Stomach (tissue), 9 donors: ENCODE measurements around the gene STAT1. TPM values are rescaled to one million over a fixed set of nuclear protein-coding genes. Genes with fewer than 3 reads are reported as not detected.

ENCODE experiments used
- DNase-seq, 2 donors: peaks; one replicate each; pipeline versions ENCODE4 v3.0.0 to v3.0.0-alpha.2; 2013 to 2019
- H3K27ac ChIP-seq, 5 donors: fragments of 200-600 bp in 4 of 5; sonication (generic) in 4 of 5; one replicate each; pipeline ENCODE4 v1.5.1; 2013 to 2019; ENCODE audit warnings: mild to moderate bottlenecking in 1 of 5, moderate library complexity in 1 of 5
- H3K27me3 ChIP-seq, 3 donors: fragments of 200-600 bp; sonication (generic); one replicate each; pipeline ENCODE4 v1.5.1; 2017 to 2019; ENCODE audit warnings: mixed run types in 1 of 3
- H3K36me3 ChIP-seq, 4 donors: fragments of 200-600 bp; sonication (generic); 1 replicate in 3 of 4; 2 replicates in 1 of 4; pipeline ENCODE4 v1.5.1; 2016 to 2019
- H3K4me1 ChIP-seq, 4 donors: fragments of 200-600 bp; sonication (generic); one replicate each; pipeline ENCODE4 v1.5.1; 2016 to 2019
- H3K4me3 ChIP-seq, 4 donors: fragments of 200-600 bp; sonication (generic) in 3 of 4; one replicate each; pipeline ENCODE4 v1.5.1; 2016 to 2019; ENCODE audit warnings: mild to moderate bottlenecking in 1 of 4
- H3K9me3 ChIP-seq, 4 donors: fragments of 200-600 bp; sonication (generic); one replicate each; pipeline ENCODE4 v1.5.1; 2016 to 2019
- EP300 ChIP-seq: sonication (generic); formaldehyde crosslinking; IDR thresholded peaks from one replicate; pipeline ENCODE4 v1.6.1; 2017; ENCODE audit warnings: antibody characterized with exemption
- POLR2A ChIP-seq, 4 donors: fragments of 450-650 bp; IDR thresholded peaks; one replicate each; pipeline ENCODE4 v1.6.1; 2016; ENCODE audit warnings: antibody characterized with exemption in 4 of 4, control low read depth in 2 of 4, mild to moderate bottlenecking in 1 of 4, moderate library complexity in 1 of 4
- POLR2AphosphoS5 ChIP-seq, 3 donors: sonication (generic); formaldehyde crosslinking; IDR thresholded peaks; one replicate each; pipeline ENCODE4 v1.6.1; 2016; ENCODE audit warnings: antibody characterized with exemption in 3 of 3
- WGBS, 5 donors: extraction: QIAGEN DNeasy Blood & Tissue Kit in 3 of 5; methylation state at CpG; one replicate each; pipeline versions ENCODE4 v1.1.5 to v1.1.7; 2013 to 2018; 5-methylcytosine and 5-hydroxymethylcytosine counted together
- intact Hi-C: fragments of 100-400 bp; cut with DNase I; formaldehyde crosslinking; loops from one replicate; pipeline ENCODE4 v1.15.1; 2023; ENCODE audit warnings: low total_unique reads
- polyA plus RNA-seq, 3 donors: library from polyadenylated mRNA; stranded (reverse); fragments of 200-250 nt; gene quantifications; one replicate each; pipeline ENCODE4 v1.2.3, GENCODE V29; 2013
- total RNA-seq, 5 donors: library from RNA; depleted of rRNA; stranded (reverse); fragments of >200 nt; gene quantifications; one replicate each; pipeline versions ENCODE4 v1.1.0 to v1.2.3, GENCODE V29; 2014 to 2016
- TF ChIP-seq, protein P1 (sequence below), 7 experiments: fragments of 450-650 bp in 4 of 7; fragments of 200-600 bp in 3 of 7; sonication (generic) in 3 of 7; IDR thresholded peaks; one replicate each; pipeline ENCODE4 v1.5.1; 2016 to 2019; ENCODE audit warnings: antibody characterized with exemption in 7 of 7, control low read depth in 2 of 7, mild to moderate bottlenecking in 1 of 7
- donor health status: healthy with polysubstance abuse.
- donor health status: Bipolar disorder and iron deficiency.
- donor health status: healthy.

Gene STAT1
- total and polyA plus RNA-seq, 8 donors, result 23.2 to 289 (median 61.7) TPM

DNA sequence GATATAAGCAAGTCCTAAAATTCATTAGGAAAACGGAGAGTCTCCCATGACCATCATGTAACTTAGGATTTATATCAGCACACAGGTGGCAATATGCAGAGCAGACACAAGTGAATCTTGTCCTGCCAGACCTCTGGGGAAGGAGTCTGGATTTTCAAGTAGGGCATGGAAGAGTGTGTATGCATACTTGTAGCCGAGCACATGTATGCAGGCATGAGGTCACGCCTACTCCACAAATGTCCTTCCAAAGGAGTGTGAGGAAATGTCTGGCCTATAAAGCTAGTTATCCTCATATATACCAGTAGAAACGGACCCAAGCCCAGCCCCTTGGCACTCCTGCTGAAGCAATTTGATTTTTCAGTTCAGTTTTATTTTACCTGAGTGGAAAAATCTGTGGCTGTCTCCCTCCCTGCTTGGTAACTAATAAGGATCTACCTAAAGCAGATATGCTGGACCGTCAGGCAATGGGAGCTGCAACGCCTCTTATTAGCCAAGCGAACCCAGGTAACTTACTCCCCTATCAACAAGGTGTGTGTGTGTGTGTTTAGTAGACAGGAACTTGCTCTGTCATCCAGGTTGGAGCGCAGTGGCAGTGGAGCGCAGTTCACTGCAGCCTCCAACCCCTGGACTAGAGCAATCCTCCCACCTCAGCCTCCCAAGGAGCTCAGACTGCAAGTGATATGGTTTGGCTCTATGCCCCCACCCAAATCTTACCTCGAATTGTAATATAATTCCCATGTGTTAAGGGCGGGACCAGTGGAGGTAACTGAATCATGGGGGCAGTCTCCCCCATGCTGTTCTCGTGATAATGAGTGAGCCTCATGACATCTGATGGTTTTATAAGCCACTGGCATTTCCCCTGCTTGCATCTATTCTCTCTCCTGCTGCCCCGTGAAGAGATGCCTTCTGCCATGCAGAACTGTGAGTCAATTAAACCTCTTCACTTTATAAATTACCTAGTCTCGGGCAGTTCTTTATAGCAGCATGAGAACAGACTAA is 2.8 kb downstream of the STAT1 start:
- Histone ChIP-seq H3K27ac (no peak overlapping the region), H3K4me3 (peak overlapping the region in 2 of 4 donors; percentile 77 to 87), H3K4me1 (peaks cover 19 to 58% (median 32%) of the 10 kb centered on the region in 4 donors), H3K36me3 (peaks cover 21 to 58% (median 45%) of the 10 kb centered on the region in 4 donors), H3K27me3 (no peaks in the 10 kb centered on the region), H3K9me3 (no peaks in the 10 kb centered on the region)
- TF ChIP-seq, protein P1, sequence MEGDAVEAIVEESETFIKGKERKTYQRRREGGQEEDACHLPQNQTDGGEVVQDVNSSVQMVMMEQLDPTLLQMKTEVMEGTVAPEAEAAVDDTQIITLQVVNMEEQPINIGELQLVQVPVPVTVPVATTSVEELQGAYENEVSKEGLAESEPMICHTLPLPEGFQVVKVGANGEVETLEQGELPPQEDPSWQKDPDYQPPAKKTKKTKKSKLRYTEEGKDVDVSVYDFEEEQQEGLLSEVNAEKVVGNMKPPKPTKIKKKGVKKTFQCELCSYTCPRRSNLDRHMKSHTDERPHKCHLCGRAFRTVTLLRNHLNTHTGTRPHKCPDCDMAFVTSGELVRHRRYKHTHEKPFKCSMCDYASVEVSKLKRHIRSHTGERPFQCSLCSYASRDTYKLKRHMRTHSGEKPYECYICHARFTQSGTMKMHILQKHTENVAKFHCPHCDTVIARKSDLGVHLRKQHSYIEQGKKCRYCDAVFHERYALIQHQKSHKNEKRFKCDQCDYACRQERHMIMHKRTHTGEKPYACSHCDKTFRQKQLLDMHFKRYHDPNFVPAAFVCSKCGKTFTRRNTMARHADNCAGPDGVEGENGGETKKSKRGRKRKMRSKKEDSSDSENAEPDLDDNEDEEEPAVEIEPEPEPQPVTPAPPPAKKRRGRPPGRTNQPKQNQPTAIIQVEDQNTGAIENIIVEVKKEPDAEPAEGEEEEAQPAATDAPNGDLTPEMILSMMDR (IDR thresholded peaks at IDR 0.05), result no peak
- TF ChIP-seq POLR2A (IDR thresholded peaks at IDR 0.05), result no peak
- TF ChIP-seq POLR2AphosphoS5 (IDR thresholded peaks at IDR 0.05), result no peak
- no peak for TF ChIP-seq EP300
- intact Hi-C loops, result no loop called here
- no peak for DNase-seq
- 67 to 83% (median 75%) methylated on average over 14 of the region's 14 CpGs for WGBS, 5 donors

DNA sequence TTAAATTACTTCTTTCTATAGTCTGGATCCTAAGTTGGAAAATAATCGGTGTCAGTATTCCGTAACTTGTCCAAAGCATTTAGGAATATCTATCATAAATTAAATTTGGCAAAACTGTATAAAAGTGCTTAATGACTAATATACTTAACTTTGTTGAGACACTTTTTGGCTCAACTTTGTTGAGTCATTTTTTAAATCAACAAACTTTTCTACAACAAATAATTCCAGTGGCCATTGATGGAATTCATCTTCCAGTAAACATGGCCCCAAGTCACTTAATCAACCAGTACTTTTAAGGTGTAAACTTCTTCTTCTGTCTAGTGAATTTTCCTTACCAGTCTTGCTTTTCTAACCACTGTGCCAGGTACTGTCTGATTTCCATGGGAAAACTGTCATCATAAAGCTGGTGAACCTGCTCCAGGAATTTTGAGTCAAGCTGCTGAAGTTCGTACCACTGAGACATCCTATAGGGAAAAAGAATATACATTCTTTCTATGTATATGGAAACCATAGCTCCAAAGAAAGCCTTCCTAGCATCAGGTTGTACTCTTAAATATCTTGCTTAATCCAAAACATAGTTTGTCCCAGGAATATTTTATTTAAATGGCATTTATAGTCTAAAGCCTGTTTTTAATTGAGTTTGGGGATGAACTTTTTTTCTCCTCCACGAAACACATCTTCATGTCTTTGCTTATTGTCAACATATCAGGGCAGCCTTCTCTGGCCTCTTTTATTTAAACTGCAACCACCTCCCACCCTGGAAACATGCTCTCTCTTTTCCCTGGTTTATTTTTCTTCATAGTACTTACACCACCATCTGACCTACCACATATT is 4.2 kb downstream of the STAT1 start:
- intact Hi-C loops, result no loop called here
- WGBS, 5 donors, result 89 to 97% (median 91%) methylated on average over 4 of the region's 4 CpGs
- TF ChIP-seq, protein P1 (IDR thresholded peaks at IDR 0.05), result no peak
- TF ChIP-seq POLR2AphosphoS5 (IDR thresholded peaks at IDR 0.05) (no peak), POLR2A (IDR thresholded peaks at IDR 0.05) (no peak), EP300 (no peak)
- peaks cover 28 to 73% (median 59%) of the 10 kb centered on the region in 4 donors for H3K36me3 ChIP-seq
- no peak overlapping the region for H3K27ac ChIP-seq
- H3K4me1 ChIP-seq, result peaks cover 18 to 51% (median 31%) of the 10 kb centered on the region in 4 donors
- no peaks in the 10 kb centered on the region for H3K9me3 ChIP-seq
- H3K4me3 ChIP-seq, result peak overlapping the region in 1 of 4 donors; percentile 87
- no peak for DNase-seq
- H3K27me3 ChIP-seq, result no peaks in the 10 kb centered on the region

DNA sequence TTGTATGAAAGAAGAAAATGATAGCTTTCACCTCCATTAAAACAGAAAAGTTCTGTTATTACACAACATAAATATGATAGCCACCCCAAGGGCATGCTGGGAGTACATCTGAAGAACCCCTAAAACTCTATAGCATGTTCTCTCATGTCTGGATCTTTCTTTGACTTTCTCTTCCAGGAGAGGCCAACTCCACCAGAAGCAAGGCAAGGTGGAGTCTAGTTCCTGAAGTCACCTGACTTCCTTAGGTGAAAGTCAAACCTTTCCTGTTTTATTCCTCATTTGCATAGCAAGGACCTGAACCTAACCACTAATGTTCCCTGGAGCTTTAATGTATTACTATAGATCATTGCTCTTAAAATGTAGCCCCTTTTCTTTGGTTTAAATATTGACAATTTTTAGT is 5.7 kb downstream of the STAT1 start:
- peaks cover 15 to 46% (median 29%) of the 10 kb centered on the region in 4 donors for H3K4me1 ChIP-seq
- peaks cover 41 to 87% (median 74%) of the 10 kb centered on the region in 4 donors for H3K36me3 ChIP-seq
- no peak overlapping the region for H3K4me3 ChIP-seq
- H3K9me3 ChIP-seq, result no peaks in the 10 kb centered on the region
- H3K27me3 ChIP-seq, result no peaks in the 10 kb centered on the region
- DNase-seq, result no peak
- H3K27ac ChIP-seq, result no peak overlapping the region
- no peak for TF ChIP-seq POLR2AphosphoS5 (IDR thresholded peaks at IDR 0.05)
- intact Hi-C loops, result no loop called here

DNA sequence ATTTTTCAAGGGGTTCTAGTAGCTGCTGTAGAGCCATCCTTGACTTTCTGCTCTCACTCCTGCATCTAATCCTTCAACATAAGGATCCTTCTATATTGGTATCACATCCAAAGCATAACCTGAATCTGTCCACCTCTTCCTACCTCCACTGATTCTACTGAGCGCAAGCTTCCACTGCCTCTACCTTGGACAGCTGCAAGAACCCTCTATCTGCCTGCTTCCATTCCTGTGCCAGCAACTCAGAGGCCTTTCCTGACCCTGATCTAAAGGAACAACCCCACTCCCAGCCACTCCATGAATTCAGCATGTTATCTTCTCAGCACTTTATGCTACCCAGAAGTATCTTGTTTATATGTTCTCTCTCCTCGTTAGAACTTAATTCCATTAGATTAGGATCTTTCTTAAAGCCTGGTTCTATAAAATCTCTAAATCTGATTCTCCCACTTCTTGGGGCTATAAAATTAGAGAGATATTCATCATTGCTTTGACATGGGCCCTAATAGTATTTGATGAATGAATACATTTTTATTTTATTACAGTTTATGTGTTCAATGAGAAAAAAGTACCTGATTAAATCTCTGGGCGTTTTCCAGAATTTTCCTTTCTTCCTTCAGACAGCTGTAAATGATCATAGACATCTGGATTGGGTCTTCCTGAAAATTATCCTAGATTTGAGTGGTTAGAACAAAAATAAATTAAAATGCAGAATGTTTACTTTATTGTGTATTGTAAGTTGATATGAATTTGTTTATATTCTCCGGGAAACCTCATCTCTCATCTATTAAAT is 6.8 kb downstream of the STAT1 start:
- Histone ChIP-seq H3K9me3 (no peaks in the 10 kb centered on the region), H3K4me1 (peaks cover 5 to 35% (median 22%) of the 10 kb centered on the region in 4 donors), H3K36me3 (peaks cover 50 to 98% (median 85%) of the 10 kb centered on the region in 4 donors), H3K4me3 (no peak overlapping the region), H3K27me3 (no peaks in the 10 kb centered on the region), H3K27ac (no peak overlapping the region)
- 85 to 93% (median 87%) methylated on average over 4 of the region's 4 CpGs for WGBS, 5 donors
- DNase-seq, result no peak
- no peak for TF ChIP-seq POLR2A (IDR thresholded peaks at IDR 0.05)
- no peak for TF ChIP-seq POLR2AphosphoS5 (IDR thresholded peaks at IDR 0.05)
- TF ChIP-seq, protein P1 (IDR thresholded peaks at IDR 0.05), result no peak
- no peak for TF ChIP-seq EP300
- intact Hi-C loops, result no loop called here
